Epidermal melanocyte (primary cell): ENCODE results near the gene IGSF9.
"Not testable (repeated sequence)": the region's sequence is repeated elsewhere in the genome, so short reads cannot be mapped to it uniquely, and the experiment has no call there.

ENCODE experiments used
- DNase-seq: peaks from one replicate; pipeline ENCODE4 v3.0.0; 2011; ENCODE audit warnings: low spot score; ENCODE audit not compliant: insufficient read length

Gene IGSF9

GRCh38 chr1:159900755-159901360 lies 44.6 kb downstream of the IGSF9 start:
- no peak for DNase-seq

GRCh38 chr1:159900086-159900680 lies 45.2 kb downstream of the IGSF9 start, which contains the start of gene CFAP45:
CFAP45 (minus strand) TSS chr1:159900165; CDS start chr1:159900098, 67 bp downstream.
- DNase-seq, result no peak

- not testable (repeated sequence) for DNase-seq
Measured at GRCh38 chr1:159899634-159900033, 45.8 kb downstream of the IGSF9 start.

- no peak for DNase-seq
Measured at GRCh38 chr1:159898527-159898926, 46.9 kb downstream of the IGSF9 start.

GRCh38 chr1:159897962-159898361 lies 47.5 kb downstream of the IGSF9 start:
- no peak for DNase-seq

GRCh38 chr1:159896546-159896930 lies 48.9 kb downstream of the IGSF9 start:
- no peak for DNase-seq

- DNase-seq, result no peak
Measured at GRCh38 chr1:159895836-159896545, 49.4 kb downstream of the IGSF9 start.

GRCh38 chr1:159895286-159895685 lies 50.1 kb downstream of the IGSF9 start:
- no peak for DNase-seq

GRCh38 chr1:159892944-159893343 lies 52.5 kb downstream of the IGSF9 start:
- no peak for DNase-seq

GRCh38 chr1:159891275-159892157 lies 53.9 kb downstream of the IGSF9 start:
- DNase-seq, result peak; percentile 71

GRCh38 chr1:159890390-159890789 lies 55.0 kb downstream of the IGSF9 start:
- no peak for DNase-seq

GRCh38 chr1:159889821-159890252 lies 55.6 kb downstream of the IGSF9 start:
- DNase-seq, result peak; percentile 70

- DNase-seq, result no peak
Measured at GRCh38 chr1:159889202-159889601, 56.2 kb downstream of the IGSF9 start.

GRCh38 chr1:159884296-159884695 lies 61.1 kb downstream of the IGSF9 start:
- no peak for DNase-seq

- no peak for DNase-seq
Measured at GRCh38 chr1:159883134-159883533, 62.3 kb downstream of the IGSF9 start.

- no peak for DNase-seq
Measured at GRCh38 chr1:159882527-159882862, 62.9 kb downstream of the IGSF9 start.

- peak; percentile 48 for DNase-seq
Measured at GRCh38 chr1:159881622-159882526, 63.5 kb downstream of the IGSF9 start.

- DNase-seq, result no peak
Measured at GRCh38 chr1:159880430-159880829, 65.0 kb downstream of the IGSF9 start.

GRCh38 chr1:159879977-159880376 lies 65.4 kb downstream of the IGSF9 start:
- no peak for DNase-seq

- DNase-seq, result no peak
Measured at GRCh38 chr1:159879136-159879535, 66.3 kb downstream of the IGSF9 start.
